ENCODE results near the gene PNLIPRP3.
"Not testable (repeated sequence)": the region's sequence is repeated elsewhere in the genome, so short reads cannot be mapped to it uniquely, and the experiment has no call there.

Gene PNLIPRP3

DNA sequence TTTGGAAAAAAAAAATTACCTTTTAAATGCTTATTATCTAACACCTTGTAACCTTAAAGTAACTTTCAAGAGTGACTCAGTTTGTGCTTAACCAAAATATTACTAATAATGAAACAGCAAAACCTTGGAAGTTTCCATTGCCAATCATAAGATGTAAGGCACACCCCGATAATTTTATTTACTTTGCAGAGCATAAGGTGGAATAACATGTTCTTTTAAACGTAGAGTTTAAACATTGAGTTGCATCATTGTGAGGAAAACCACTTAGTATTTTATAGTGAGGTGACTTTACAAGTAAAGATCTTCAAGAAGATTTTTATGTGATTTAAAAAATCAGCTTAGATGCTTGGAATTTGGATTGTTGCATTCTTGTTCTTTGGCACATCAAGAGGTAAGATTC is at the start of gene PNLIPRP3:
Gene PNLIPRP3 (plus strand): TSS at position 177 of the 400 bp plus-strand sequence. CDS start 166 bp downstream, at position 343.
- no peak for DNase-seq (ENCODE audit: low read depth in 2 of 2)

DNA sequence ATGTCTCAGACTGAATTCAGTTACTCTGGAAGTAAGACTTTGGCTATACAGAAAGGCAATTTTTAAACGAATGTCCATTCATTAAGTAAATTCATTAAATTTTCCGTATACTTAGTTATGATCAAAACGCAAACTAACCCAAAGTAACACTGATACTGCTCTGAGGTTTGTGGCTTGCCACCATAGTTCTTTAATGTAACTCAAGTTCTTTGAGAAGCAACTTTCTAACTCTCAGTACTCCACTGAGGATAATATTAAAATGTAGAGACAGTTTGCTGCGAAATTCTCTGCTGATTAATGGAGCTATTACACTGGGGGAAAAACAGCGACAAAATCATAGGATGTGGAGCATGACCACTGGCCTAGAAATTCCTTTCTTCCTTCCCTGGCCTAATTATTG is 45.4 kb upstream of the PNLIPRP3 start:
- no peak for DNase-seq (ENCODE audit: low read depth in 2 of 2)

DNA sequence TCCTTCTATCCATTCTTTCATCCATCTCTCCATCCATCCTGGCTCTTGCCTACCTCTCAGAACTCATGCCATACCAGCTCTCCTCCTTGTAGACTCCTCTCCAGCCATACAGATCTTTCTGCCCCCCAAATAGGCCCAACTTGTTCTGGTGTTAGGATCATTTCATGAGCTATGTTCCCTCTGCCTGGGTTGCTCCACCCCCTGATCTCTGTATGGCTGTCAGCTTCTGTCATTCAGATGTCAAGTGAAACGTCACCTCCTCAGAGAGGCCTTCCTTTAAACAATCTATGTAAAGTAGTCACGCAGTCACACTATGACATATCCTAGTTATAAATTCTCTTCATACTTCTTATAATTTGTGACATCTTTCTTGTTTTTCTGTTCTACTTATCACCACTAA is 42.3 kb upstream of the PNLIPRP3 start:
- no peak for DNase-seq (ENCODE audit: low read depth in 2 of 2)

DNA sequence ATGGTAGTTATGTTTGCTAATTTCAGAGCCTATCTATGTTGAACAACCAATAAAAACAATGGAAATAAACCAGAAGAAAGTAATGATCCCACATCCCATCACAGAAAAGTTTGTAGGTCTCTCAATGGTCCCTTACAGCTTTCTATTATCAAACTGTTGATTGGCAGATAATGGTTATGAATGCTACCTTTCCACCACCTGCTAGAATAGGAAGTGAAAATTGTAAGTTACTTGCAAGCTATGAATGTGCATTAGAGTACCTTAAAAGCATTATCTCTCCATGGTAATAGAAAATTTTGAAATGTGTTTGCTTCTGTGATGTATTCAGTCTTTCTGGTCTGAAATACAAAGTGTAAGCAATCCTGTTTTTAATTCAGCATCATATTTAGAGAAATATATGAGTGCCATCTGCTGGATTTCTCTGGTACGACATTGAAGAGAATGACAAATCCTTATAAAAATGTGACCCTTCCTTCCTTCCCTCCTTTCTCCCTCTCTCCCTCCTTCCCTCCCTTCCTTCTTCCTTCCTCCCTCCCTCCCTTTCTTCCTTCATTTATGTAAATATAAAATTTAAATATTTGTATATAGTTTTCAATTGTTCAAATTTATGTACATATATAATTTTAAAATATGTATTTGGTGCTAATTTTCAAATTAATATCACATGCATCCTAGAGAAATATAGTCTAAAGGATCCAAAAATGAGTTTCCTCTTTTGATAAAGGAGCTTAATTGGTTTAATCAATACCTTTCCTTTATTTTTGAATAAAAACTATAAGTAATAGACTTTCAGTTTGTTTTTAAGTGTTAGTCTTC is 41.4 kb upstream of the PNLIPRP3 start:
- no peak for DNase-seq (ENCODE audit: low read depth in 2 of 2)

DNA sequence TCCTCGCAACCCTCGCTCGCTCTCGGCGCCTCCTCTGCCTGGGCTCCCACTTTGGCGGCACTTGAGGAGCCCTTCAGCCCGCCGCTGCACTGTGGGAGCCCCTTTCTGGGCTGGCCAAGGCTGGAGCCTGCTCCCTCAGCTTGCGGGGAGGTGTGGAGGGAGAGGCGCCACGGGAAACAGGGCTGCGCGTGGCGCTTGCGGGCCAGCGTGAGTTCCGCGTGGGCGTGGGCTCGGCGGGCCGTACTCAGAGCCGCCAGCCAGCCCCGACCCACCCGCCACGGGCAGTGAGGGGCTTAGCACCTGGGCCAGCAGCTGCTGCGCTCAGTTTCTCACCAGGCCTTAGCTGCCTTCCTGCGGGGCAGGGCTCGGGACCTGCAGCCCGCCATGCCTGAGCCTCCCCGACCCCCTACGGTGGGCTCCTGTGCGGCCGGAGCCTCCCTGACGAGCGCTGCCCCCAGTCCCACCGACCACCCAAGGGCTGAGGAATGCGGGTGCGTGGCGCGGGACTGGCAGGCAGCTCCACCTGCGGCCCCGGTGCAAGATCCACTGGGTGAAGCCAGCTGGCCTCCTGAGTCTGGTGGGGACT is 34.3 kb upstream of the PNLIPRP3 start:
- DNase-seq (ENCODE audit: low read depth in 2 of 2), result not testable (repeated sequence)

DNA sequence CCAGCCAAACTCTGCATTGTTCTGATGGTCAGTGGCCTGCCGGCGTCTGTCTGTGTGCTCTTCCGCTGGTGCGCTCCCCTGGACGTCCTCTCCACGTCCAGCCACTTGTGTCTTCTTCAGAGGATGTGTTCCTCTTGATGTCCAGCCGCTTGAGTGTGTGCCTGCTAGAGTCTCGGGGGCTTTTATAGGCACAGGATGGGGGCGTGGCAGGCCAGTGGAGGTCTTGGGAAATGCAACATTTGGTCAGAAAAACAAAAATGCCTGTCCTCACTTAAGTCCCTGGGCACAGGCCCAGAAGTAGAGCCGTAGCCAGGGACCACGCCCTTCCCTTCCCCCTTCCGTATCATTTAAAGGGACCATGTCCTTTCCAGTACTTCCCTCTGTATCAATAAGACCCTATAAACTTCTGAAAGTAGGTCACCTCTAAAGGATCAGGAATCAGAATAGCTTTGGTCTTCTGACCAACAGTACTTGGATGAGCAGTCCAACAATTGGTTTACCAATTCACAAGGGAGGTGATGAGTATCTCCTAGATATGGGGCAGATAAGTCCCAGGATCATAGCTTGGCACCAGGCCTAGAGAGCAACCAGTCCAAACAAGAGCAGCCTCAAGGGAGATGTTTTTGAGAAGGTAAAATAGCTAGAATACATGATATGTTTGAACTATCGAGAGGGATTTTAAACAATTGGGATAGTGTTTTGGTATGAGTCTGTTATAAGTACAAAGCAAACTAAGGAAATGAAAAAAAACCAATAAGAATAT is 32.2 kb upstream of the PNLIPRP3 start:
- no peak for DNase-seq (ENCODE audit: low read depth in 2 of 2)

DNA sequence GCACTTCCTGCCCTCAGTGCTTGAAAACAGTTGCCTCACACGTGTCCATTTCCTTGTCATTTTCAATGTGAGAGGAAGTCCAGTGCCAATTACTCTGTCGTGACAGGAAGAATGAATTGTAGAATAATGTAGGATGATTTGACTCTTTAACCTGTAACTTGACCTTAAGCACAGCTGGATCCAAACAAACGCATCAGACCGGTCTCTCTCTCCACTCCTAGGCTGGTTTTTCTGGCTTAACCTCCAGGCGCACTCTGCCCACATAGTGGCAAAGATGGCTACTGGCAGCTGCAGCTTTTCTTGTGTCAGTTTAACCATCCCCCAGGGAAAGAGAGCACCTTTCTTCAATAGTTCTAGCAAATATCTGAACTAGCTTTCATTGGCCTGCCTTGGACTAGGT is 29.4 kb upstream of the PNLIPRP3 start:
- no peak for DNase-seq (ENCODE audit: low read depth in 2 of 2)

DNA sequence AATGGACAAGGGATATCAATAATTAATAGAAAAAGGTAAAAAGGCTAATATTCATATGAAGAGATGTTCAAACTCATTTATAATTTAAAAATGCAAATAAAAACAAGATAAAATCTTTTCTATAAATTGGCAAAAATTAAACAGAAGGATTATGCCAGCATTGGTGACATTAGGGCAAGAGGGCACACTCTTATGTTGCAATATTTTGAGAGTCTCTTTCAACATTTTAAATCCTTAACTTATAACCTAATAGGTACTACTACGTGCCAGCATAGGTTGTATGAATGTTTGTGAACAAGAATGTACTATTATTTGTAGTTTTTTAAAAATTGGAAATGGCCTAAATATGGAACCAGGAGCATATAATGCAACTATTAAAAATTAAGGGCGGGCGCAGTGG is 24.8 kb upstream of the PNLIPRP3 start:
- no peak for DNase-seq (ENCODE audit: low read depth in 2 of 2)

DNA sequence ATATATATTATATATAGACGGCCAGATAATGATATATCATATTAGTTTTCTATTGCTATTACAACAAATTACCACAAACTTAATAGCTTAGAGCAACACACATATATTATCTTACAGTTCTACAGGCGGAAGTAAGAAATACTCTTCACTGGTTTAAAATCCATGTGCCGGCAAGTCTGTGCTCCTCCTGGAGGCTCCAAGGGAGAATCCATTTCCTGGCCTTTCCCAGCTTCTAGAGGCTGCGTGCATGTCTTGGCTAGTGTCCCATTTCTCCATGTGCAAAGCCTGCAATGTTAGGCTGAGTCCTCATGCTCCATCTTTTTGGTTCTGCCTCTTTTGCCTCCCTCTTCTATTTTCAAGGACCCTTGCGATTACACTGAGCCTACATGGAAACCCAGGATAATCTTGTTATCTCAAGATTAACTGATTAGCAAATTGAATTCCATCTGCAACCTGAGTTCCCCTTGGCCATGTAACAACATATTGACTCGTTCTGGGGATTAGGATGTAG is 23.9 kb upstream of the PNLIPRP3 start:
- DNase-seq (ENCODE audit: low read depth in 2 of 2), result no peak

DNA sequence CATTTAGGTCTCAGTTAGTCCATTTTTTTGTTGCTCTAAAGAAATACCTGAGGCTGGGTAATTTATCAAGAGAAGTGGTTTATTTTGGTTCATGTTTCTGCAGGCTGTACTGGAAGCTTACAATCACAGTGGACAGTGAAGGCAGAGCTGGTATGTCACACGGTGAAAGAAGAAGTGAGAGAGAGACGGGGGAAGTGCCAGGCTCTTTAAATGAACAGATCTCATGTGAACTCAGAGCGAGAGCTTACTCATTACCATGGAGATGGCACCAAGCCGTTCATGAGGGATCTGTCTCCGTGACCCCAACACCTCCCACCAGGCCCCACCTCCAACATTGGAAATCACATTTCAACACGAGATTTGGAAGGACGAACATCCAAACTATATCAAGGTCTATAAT is 18.9 kb upstream of the PNLIPRP3 start:
- DNase-seq (ENCODE audit: low read depth in 2 of 2), result no peak

DNA sequence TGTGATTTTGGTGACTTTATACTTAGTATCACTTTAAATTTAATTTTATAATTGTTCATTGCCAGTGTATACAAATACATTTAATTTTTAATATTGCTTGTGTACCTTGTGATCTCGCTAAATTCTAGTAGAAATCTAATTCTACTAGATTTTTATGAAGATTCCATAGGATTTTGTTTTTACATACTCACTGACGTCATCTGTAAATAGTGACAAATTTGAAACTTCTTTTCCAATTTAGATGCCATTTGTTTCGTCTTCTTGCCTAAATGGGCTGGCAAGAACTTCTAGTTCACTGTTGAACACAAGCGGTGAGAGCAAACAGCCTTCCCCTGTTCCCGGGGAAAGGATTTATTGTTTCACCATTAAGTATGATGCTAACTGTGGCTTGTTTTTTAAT is 17.3 kb upstream of the PNLIPRP3 start:
- no peak for DNase-seq (ENCODE audit: low read depth in 2 of 2)

DNA sequence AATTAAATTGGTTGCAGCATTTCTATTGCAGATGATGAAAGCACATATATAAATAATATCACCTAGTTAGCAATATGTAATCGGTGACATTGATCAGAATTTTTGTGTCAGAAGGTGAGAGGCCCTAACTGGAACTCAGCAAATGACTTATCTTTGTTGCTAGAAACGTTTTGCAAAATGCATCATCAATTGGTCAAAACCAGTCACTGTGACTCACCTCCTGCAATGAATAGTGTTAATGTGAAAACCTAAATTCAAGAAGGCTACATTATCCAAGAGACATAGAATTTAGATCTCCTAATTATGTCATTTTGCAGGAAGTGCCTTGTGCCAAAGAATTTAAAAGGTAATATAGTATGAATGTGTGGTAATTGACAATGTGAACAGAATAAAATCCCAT is 9.8 kb upstream of the PNLIPRP3 start:
- DNase-seq (ENCODE audit: low read depth in 2 of 2), result no peak

DNA sequence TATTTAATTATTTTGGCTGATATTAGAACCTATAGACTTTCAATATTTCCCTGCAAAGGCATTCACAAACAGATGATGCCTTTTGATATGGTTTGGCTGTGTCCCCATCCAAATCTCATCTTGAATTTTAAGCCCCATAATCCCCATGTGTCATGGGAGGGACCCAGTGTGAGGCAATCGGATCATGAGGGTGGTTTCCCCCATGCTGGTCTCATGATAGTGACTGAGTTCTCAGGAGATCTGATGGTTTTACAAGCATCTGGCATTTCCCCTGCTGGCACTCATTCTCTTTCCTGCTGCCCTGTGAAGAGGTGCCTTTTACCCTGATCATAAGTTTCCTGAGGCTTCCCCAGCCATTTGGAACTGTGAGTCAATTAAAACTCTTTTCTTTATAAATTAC is 9.3 kb upstream of the PNLIPRP3 start:
- no peak for DNase-seq (ENCODE audit: low read depth in 2 of 2)

DNA sequence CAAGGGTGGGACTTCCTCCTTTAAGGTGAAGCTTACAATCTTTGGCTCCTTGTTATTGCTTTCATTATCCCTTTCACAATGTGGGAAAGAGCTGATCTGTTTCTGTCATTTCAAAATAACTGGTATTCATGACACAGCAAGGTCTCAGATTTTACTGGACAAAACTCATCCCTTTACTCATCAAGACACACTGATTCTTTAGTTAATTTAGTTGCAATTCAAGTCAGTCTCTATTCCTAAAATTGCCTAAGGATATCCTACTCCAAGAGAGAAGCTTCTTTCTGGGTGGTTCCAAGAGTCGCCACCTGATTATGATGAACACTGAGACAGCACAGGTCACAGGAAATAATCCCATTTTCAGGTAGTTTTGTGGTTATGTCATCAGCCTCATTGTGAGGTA is 5.8 kb upstream of the PNLIPRP3 start:
- no peak for DNase-seq (ENCODE audit: low read depth in 2 of 2)

DNA sequence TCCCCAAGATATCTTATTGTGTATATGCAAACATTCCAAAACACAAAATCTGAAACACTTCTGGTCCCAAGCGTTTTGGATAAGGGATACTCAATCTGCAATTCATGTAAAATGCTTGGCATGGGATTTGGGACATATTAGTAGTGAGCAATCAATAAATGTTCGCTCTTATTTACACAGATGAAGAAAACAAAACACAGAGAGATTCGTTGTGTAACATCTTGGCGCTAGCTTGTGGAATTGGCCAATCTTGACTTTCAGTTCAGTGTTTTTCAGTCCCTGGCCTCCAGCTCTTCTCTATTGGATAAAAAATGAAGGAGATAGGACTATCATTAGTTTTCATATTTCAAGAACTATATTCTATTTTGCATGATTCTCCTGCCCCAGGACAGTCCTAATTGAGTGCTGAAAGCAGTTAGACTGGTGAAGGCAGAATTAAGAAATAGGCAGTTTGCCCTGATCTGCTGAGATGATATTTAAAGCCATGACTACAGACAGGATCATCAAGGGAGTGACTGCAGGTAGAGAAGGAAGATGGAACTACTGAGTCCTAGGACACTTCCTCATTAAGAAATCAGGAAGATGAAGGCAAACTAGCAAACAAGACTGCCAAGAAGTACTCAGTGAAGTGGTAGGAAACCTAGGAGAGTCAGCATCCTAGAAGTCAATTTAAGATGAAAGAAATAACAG is 1.8 kb downstream of the PNLIPRP3 start:
- DNase-seq (ENCODE audit: low read depth in 2 of 2), result no peak

DNA sequence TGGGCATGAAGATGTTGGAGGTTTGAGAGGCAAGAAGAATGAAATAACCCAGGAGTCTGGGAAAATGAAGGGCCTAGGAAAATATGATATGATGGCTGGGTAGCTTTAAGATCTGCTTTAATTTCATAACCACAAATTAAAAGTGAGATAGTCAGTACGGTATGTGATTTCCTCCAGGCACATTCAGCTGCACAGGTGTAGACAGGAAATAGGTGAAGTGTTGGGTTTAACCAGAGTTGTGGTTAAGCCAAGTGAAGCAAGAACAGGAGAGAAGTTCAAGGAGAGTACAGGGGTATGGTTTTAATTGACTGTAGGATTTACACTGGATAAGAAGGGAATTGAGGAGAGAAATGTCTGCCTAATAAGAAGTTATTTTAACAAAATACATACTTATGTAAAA is 2.6 kb downstream of the PNLIPRP3 start:
- DNase-seq (ENCODE audit: low read depth in 2 of 2), result no peak

DNA sequence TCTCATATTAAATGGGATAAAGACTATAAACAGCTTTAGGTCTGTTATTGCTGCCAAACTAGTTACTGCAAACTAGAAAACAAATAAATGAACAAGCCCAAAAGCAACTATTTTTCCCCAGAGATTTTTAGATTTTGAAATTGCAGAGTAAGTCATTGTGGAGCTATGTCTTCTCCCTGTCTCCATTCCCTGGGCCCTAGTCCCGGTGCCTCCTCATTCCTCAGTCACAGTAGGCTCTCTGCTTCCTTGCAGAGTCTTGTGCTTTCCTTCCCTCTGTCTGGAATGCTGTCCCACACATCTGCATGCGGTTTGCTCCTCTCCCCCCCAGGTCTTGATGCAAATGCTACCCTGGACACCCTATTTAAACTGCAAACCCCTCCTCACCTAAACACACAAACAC is 4.0 kb downstream of the PNLIPRP3 start:
- no peak for DNase-seq (ENCODE audit: low read depth in 2 of 2)

DNA sequence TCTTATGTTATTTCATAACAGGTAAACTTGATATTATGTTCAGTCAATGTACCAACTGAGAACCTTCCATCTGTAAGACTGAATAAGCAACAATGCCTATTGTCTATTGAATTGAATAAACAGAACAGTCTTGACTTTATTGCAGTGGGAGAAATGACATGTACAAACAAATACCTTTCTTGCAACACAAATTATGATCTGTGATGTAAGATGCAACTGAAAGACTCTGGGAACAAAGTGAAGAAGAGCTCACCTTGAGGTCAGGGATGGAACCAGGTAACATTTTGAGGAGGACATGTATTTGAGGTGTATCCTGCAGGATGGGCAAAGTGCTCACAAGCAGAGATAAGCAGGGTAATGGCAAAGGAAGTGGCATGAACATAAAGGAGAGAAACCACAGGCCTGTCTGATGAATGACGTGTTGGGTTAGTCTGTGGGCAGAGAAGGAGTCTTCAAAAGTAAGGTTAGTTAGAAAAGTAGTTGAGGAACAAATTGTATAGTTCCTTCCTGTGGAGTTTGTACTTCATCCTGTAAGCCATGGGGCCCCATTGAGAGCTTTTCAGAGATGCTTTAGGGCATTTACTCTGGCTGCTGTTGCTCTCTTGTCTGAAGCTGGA is 9.5 kb downstream of the PNLIPRP3 start:
- DNase-seq (ENCODE audit: low read depth in 2 of 2), result no peak

DNA sequence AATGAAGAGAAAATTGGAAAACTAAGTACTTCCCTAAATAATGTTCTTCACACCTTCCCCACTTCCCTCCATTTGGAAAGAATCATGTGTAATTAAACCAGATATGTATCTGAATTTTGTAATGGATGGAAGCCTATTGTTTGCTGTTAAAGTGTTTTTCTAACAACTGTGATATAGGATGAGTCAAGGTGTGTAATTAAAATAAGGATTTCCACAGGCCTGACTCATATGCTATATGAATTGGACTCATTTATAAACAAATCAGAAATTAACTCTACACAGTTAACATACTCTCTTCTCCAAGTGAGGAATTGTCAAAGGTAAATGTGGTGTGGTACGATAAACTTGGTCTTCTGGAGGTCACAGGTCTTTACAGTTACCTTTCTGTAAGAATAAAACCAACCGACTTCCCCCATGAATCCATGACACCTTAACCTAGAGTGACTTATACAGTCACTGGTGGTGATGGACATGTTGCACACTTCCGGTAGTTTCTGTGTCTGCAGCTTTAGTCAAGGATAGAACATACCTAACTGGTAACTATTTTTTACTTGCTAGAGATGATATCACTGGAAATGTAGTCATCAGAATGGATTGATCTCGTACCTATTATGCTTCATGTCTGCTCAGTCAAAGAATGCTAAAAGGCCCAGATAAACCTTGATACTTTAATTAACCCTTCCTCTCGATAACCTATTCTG is 12.8 kb downstream of the PNLIPRP3 start:
- no peak for DNase-seq (ENCODE audit: low read depth in 2 of 2)

DNA sequence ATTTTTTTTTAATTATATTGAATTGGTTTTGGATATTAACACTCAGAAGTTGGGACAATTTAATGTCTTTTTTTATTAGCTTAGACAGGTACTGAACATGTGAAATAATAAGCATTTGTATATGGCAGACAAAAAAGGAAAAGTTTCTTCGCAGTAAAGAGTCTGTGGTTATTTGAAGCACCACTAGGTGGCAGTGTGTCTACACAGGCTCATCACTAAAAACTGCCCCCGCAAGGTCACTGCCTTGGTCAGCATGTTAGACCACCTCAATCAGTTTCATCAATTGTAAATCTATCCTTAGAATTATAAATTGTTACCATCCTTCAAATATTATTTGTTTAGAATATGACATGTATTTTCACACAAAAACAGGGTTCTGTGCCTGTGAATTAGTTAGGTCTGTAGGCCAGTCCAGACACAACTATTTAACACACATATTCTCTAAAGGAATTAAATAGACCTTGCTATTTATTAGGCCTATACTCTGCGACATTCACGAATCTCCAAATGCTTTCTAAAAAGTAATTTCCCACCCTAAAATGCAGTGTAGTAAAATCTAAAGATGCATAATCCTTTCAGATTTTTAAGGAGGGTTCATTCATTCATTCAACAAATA is 17.0 kb downstream of the PNLIPRP3 start:
- DNase-seq (ENCODE audit: low read depth in 2 of 2), result no peak

DNA sequence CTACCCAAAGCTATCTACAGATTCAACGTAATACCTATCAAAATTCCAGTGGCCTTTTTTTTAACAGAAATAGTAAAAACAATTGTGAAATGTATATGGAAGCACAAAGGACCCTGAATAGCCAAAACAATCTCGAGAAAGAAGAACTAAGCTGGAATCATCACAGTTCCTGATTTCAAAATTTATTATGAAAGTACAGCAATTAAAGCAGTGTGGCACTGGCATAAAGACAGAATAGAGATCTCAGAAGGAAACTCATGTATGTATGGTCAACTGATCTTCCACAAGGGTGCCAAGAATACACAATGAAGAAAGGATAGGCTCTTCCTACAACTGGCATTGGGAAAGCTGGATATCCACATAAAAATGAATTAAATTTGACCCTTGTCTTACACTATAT is 23.2 kb downstream of the PNLIPRP3 start:
- DNase-seq (ENCODE audit: low read depth in 2 of 2), result no peak

Data from stimulated activated CD8-positive, alpha-beta memory T cell treated with anti-CD3 and anti-CD28 coated beads, Interleukin-15, amount 100 ng/mL, for 4 hours (primary cell).